Thoracic aorta (tissue), 2 donors: ENCODE data around the gene CLASP1. TPM values are rescaled to one million over a fixed set of nuclear protein-coding genes. Genes with fewer than 3 reads are reported as not detected.

ENCODE experiments used
- ATAC-seq: fragments of 150-250 bp; one replicate; pipeline ENCODE4 v1.8.0; 2017; ENCODE audit warnings: low read depth; ENCODE audit not compliant: insufficient number of reproducible peaks, low FRiP score
- DNase-seq: peaks from one replicate; pipeline ENCODE4 v3.0.0-alpha.2; 2020; ENCODE audit warnings: low spot score
- H3K27ac ChIP-seq, 2 donors: fragments of 200-600 bp; sonication (generic); 1 replicate in 1 of 2; 2 replicates in 1 of 2; pipeline ENCODE4 v1.5.1; 2016; ENCODE audit warnings: mild to moderate bottlenecking in 2 of 2, moderate library complexity in 2 of 2
- H3K27me3 ChIP-seq: fragments of 200-600 bp; sonication (generic); replicated peaks from 2 replicates; pipeline ENCODE4 v1.6.0; 2016; ENCODE audit warnings: mild to moderate bottlenecking; ENCODE audit not compliant: insufficient read depth
- H3K36me3 ChIP-seq: fragments of 200-600 bp; sonication (generic); one replicate; pipeline ENCODE4 v1.5.1; 2016
- H3K4me1 ChIP-seq, 2 donors: fragments of 200-600 bp; sonication (generic); 1 replicate in 1 of 2; 2 replicates in 1 of 2; pipeline versions ENCODE4 v1.5.1 to v1.6.0; 2016; ENCODE audit warnings: low read depth in 2 of 2, mild to moderate bottlenecking in 1 of 2; ENCODE audit not compliant: control insufficient read depth in 1 of 2
- H3K4me3 ChIP-seq: fragments of 200-600 bp; sonication (generic); 2 replicates; pipeline ENCODE4 v1.5.1; 2016; ENCODE audit warnings: mild to moderate bottlenecking
- H3K9me3 ChIP-seq: fragments of 200-600 bp; sonication (generic); 2 replicates; pipeline ENCODE4 v1.5.1; 2016
- CTCF ChIP-seq: fragments of 200-600 bp; sonication (generic); IDR thresholded peaks from one replicate; pipeline ENCODE4 v1.5.1; 2019; ENCODE audit warnings: antibody characterized with exemption
- total RNA-seq, 2 donors: library from RNA; depleted of rRNA; stranded (reverse); fragments of >200 nt; gene quantifications; one replicate each; pipeline versions ENCODE4 v1.1.0 to v1.2.3, GENCODE V29; 2016

Gene CLASP1
- total RNA-seq, 2 donors from 2014 or later, result 69.7 to 113 TPM

GRCh38 chr2:121398853-121399252 is 250.4 kb downstream of the CLASP1 start:
- H3K4me1 ChIP-seq, result peaks cover 0 to 14% of the 10 kb centered on the region in 2 donors
- no peak for TF ChIP-seq CTCF
- H3K27me3 ChIP-seq, result no peaks in the 10 kb centered on the region
- H3K4me3 ChIP-seq, result no peak overlapping the region
- H3K36me3 ChIP-seq, result peaks cover 6% of the 10 kb centered on the region
- no peak for ATAC-seq
- no peak for DNase-seq
- no peaks in the 10 kb centered on the region for H3K9me3 ChIP-seq
- no peak overlapping the region for H3K27ac ChIP-seq

GRCh38 chr2:121390082-121390692 is 259.1 kb downstream of the CLASP1 start:
- H3K4me1 ChIP-seq, result no peaks in the 10 kb centered on the region
- ATAC-seq (no peak), DNase-seq (no peak)
- no peak for TF ChIP-seq CTCF
- H3K4me3 ChIP-seq, result no peak overlapping the region
- H3K9me3 ChIP-seq, result no peaks in the 10 kb centered on the region
- peaks cover 3% of the 10 kb centered on the region for H3K36me3 ChIP-seq
- peak overlapping the region in 1 of 2 donors; percentile 10 for H3K27ac ChIP-seq
- H3K27me3 ChIP-seq, result no peaks in the 10 kb centered on the region

- ATAC-seq (no peak), DNase-seq (no peak)
- H3K4me3 ChIP-seq, result no peak overlapping the region
- H3K4me1 ChIP-seq, result no peaks in the 10 kb centered on the region
- no peak for TF ChIP-seq CTCF
- H3K27ac ChIP-seq, result no peak overlapping the region
- peaks cover 6% of the 10 kb centered on the region for H3K36me3 ChIP-seq
- H3K27me3 ChIP-seq, result no peaks in the 10 kb centered on the region
- H3K9me3 ChIP-seq, result no peaks in the 10 kb centered on the region
These were observed 260.9 kb downstream of the CLASP1 start for GRCh38 chr2:121388371-121388770.

GRCh38 chr2:121387591-121388325 is 261.5 kb downstream of the CLASP1 start:
- H3K4me3 ChIP-seq, result no peak overlapping the region
- no peaks in the 10 kb centered on the region for H3K4me1 ChIP-seq
- peaks cover 12% of the 10 kb centered on the region for H3K36me3 ChIP-seq
- ATAC-seq (no peak), DNase-seq (no peak)
- H3K27ac ChIP-seq, result no peak overlapping the region
- H3K27me3 ChIP-seq, result no peaks in the 10 kb centered on the region
- no peak for TF ChIP-seq CTCF
- H3K9me3 ChIP-seq, result no peaks in the 10 kb centered on the region

GRCh38 chr2:121386707-121387106 is 262.6 kb downstream of the CLASP1 start:
- DNase-seq (no peak), ATAC-seq (no peak)
- no peak for TF ChIP-seq CTCF
- H3K27me3 ChIP-seq, result no peaks in the 10 kb centered on the region
- no peak overlapping the region for H3K4me3 ChIP-seq
- no peak overlapping the region for H3K27ac ChIP-seq
- H3K9me3 ChIP-seq, result no peaks in the 10 kb centered on the region
- H3K36me3 ChIP-seq, result peaks cover 19% of the 10 kb centered on the region
- no peaks in the 10 kb centered on the region for H3K4me1 ChIP-seq
